ENCODE measurements around the gene PSENEN.

- TF ChIP-seq CTCF (IDR thresholded peaks at IDR 0.05) (no peak), POLR2A (IDR thresholded peaks at IDR 0.05) (no peak), POLR2AphosphoS5 (IDR thresholded peaks at IDR 0.05) (no peak)
These were observed 11.2 kb downstream of the PSENEN start, which contains the start of gene HSPB6 for GRCh38 chr19:35756377-35757230.
